ENCODE measurements around the gene HIBADH. TPM values are rescaled to one million over a fixed set of nuclear protein-coding genes. Genes with fewer than 3 reads are reported as not detected.

HIBADH gene
- total RNA-seq (10 to 100 TPM in 3 of 5 experiments, 1 to 10 TPM in 2; 8.0 to 16.5 (median 14.3) TPM), polyA plus RNA-seq (10 to 100 TPM; 44.0 to 46.2 TPM), total RNA-seq (16.8 reads per million, percentile 46 among the genes with 10 or more reads in this experiment)

DNA sequence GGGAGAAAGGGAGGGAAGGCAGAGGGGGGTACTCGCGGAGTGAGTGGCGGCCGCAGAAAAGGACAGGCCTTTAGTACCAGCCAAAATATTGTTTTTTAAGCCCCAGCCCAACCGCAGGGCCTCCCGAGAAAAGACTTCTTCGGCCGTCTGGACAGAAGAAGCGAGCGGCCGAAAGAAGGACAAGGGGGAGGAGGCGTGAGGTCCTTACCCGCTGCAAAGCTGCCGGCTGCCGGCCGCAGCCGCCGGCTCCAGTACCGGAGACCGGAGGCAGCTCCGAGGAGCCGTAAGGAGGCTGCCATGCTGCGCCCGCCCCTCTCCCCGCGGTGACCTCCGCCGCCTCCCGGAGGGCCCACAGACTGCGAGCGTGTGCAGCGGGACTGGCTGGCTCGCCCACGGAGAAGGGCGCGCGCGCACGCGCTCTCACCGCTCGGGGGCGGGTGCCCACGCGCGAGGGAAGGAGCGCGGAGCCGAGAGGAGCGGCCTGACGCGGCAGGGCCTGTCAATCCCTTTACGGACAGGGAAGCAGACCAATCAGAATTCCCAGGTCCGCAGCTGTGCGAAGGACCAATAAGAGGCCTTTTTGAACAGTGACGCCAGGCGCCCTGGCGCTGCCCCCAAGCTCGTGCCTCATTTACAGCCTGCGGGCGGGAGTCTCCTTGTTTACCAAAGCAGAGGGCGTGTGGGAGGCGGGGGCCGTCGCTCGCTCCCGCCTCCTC is at the start of gene HIBADH:
Gene HIBADH, minus strand, starts transcription at position 394 of the 716 bp plus-strand sequence. Its CDS starts 95 bp downstream, at position 299.
- Histone ChIP-seq H3K9me3 (ENCODE audit: control insufficient read depth in 2 of 3, low read length in 3 of 3) (no peaks in the 10 kb centered on the region), H3K27me3 (ENCODE audit: control insufficient read depth in 2 of 2, insufficient read depth in 2 of 2, low read length in 2 of 2) (no peaks in the 10 kb centered on the region), H3K27ac (ENCODE audit: low read depth, low read length) (peak within 1 kb of the TSS; percentile 89), H3K36me3 (ENCODE audit: control insufficient read depth in 2 of 3, insufficient read depth in 3 of 3, low read length in 3 of 3) (peaks cover 0 to 4% (median 0%) of the 10 kb centered on the region in 3 experiments), H3K4me1 (ENCODE audit: control insufficient read depth in 2 of 2, insufficient read depth in 2 of 2, low read length in 2 of 2) (peaks cover 6% of the 10 kb centered on the region in 2 donors), H3K4me3 (ENCODE audit: low read length) (peak within 1 kb of the TSS; percentile 97)
- ATAC-seq (peak; percentile 97), DNase-seq (peak; percentile 94 to 99 (median 97))
- ChIA-PET CTCF (interaction anchor here (0.9 to 1.6 kb wide), 6 partner anchors 26 to 358 kb away, joined by 3 to 5 read pairs (median 4); no protein-coding TSS in a partner anchor), POLR2A (interaction anchor here (0.6 to 2.8 kb wide), 8 partner anchors 12 to 1474 kb away, joined by 3 to 42 read pairs (median 4); partner anchors contain the start of gene TAX1BP1)
- peak within 1 kb of the TSS; percentile 84 to 97 (median 93) for H3K27ac Mint-ChIP-seq
- intact Hi-C loops (cut with micrococcal nuclease), result loop anchor here (1.0 to 10.0 kb wide), 16 partner anchors 78 to 1800 kb away; partner anchors contain the start of genes TAX1BP1 (in 2 of the 2), CBX3 (in 1 of the 2), HNRNPA2B1 (in 1 of the 2) and HOXA11 (in 1 of the 2)
- H3K9me3 Mint-ChIP-seq, result no peaks in the 10 kb centered on the region
- peaks cover 0 to 40% (median 25%) of the 10 kb centered on the region in 7 donors for H3K4me1 Mint-ChIP-seq
- H3K27me3 Mint-ChIP-seq, result peaks cover 0 to 2% (median 0%) of the 10 kb centered on the region in 5 donors
- peaks cover 0 to 8% (median 0%) of the 10 kb centered on the region in 5 donors for H3K36me3 Mint-ChIP-seq
- peak within 1 kb of the TSS; percentile 81 to 92 (median 86) for H3K4me3 Mint-ChIP-seq

DNA sequence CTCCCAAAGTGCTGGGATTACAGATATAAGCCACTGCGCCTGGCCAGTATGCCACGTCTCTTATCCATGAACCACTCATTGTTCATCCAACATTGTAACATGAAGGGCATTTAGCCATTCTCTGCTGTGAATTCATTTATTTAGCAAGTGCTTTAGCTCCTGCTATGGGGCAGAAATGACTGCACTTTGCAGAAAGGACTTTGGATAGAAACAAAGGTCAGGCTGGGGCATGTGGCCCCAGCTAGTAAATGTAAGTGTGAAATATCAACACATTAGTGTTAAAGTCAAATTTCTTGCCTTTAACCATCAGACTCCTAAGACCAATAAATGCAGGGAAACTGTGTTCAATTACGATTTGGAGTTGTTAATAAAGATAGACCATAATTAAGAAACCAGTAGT is 49.5 kb upstream of the HIBADH start:
- ChIA-PET POLR2A (no interaction called here), CTCF (no interaction called here)
- Histone ChIP-seq H3K9me3 (ENCODE audit: control insufficient read depth in 2 of 3, low read length in 3 of 3) (no peaks in the 10 kb centered on the region), H3K27ac (ENCODE audit: low read depth, low read length) (no peak overlapping the region), H3K4me1 (ENCODE audit: control insufficient read depth in 2 of 2, insufficient read depth in 2 of 2, low read length in 2 of 2) (no peaks in the 10 kb centered on the region), H3K36me3 (ENCODE audit: control insufficient read depth in 2 of 3, insufficient read depth in 3 of 3, low read length in 3 of 3) (no peaks in the 10 kb centered on the region), H3K27me3 (ENCODE audit: control insufficient read depth in 2 of 2, insufficient read depth in 2 of 2, low read length in 2 of 2) (no peaks in the 10 kb centered on the region), H3K4me3 (ENCODE audit: low read length) (no peak overlapping the region)
- Mint-ChIP-seq H3K4me1 (peaks cover 0 to 1% (median 0%) of the 10 kb centered on the region in 7 donors), H3K9me3 (peaks cover 0 to 2% (median 0%) of the 10 kb centered on the region in 11 donors), H3K27me3 (peaks cover 0 to 18% (median 11%) of the 10 kb centered on the region in 5 donors), H3K27ac (no peak overlapping the region), H3K36me3 (peaks cover 0 to 4% (median 0%) of the 10 kb centered on the region in 5 donors), H3K4me3 (no peak overlapping the region)
- ATAC-seq, result no peak
- DNase-seq, result no peak
- intact Hi-C loops (cut with micrococcal nuclease), result no loop called here

DNA sequence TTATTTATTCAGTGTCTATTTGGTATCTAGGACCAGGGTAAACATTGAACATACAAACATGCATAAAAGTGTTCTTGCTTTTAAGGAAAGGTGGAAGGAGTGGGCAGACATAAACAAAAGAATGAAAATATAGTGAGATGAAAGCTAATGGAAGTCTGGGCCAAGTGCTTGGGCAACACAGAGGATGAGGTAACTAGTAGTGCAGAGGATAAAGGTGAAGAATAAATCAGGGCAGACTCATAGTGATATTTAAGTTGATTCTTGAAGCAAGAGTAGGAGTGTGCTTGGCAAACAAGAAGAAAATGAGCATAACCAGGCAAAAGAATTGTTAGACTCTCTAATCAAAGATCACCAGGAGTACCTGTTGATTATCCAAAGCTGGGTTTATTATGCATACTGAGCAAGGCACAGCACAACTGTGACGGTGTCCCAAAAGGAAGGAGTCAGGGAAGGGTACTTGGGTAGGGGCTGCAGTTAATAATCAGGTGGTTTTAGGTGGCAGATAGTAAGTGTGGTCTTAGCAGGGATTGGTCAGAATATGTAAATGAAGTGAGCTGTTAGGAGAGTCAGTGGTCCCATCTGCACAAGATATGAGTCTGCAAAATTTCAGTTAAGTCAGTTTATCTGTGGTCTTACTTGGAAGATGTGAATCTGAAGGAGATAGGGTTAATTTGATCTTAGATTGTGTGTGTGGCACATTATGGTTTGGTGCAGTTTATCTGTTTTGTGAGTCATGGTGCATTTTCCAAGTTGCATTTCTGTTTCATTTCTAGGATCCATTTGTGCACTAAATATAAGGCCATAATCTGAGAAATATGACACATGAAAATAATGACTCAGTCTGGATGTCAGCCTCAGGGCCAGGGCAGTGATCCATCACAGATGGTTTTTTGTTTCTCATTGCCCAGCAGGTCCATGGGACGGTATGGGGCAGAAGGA is 46.7 kb upstream of the HIBADH start:
- H3K36me3 ChIP-seq (ENCODE audit: control insufficient read depth in 2 of 3, insufficient read depth in 3 of 3, low read length in 3 of 3), result no peaks in the 10 kb centered on the region
- H3K27ac ChIP-seq (ENCODE audit: low read depth, low read length), result no peak overlapping the region
- ChIA-PET CTCF (interaction anchor here (0.7 kb wide), 1 partner anchor 104 kb away, joined by 4 read pairs; no protein-coding TSS in a partner anchor), POLR2A (no interaction called here)
- H3K4me3 Mint-ChIP-seq, result no peak overlapping the region
- no peaks in the 10 kb centered on the region for H3K4me1 ChIP-seq (ENCODE audit: control insufficient read depth in 2 of 2, insufficient read depth in 2 of 2, low read length in 2 of 2)
- ATAC-seq, result no peak
- H3K4me3 ChIP-seq (ENCODE audit: low read length), result no peak overlapping the region
- no peak overlapping the region for H3K27ac Mint-ChIP-seq
- H3K4me1 Mint-ChIP-seq, result peaks cover 0 to 1% (median 0%) of the 10 kb centered on the region in 7 donors
- peaks cover 0 to 2% (median 0%) of the 10 kb centered on the region in 11 donors for H3K9me3 Mint-ChIP-seq
- peaks cover 0 to 4% (median 0%) of the 10 kb centered on the region in 5 donors for H3K36me3 Mint-ChIP-seq
- intact Hi-C loops (cut with micrococcal nuclease), result no loop called here
- H3K27me3 ChIP-seq (ENCODE audit: control insufficient read depth in 2 of 2, insufficient read depth in 2 of 2, low read length in 2 of 2), result no peaks in the 10 kb centered on the region
- peaks cover 0 to 11% (median 9%) of the 10 kb centered on the region in 5 donors for H3K27me3 Mint-ChIP-seq
- no peak for DNase-seq
- H3K9me3 ChIP-seq (ENCODE audit: control insufficient read depth in 2 of 3, low read length in 3 of 3), result no peaks in the 10 kb centered on the region

DNA sequence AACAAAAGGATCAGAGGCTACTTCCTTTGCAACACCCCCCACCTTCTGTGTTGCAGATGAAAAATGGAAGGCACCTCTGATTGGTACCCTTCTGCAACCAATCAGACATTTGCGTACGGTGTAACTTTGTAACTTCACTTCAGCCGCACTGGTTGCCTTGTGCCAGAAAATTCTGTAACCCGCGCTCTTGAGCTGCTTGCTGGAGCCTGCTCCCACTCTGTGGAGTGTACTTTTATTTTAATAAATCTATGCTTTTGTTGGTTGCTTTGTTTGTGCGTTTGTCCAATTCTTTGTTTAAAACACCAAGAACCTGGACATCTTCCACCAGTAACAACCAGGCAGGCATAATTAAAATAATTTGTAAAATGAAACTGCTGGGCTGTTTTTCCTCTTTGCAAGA is 45.8 kb upstream of the HIBADH start:
- H3K36me3 ChIP-seq (ENCODE audit: control insufficient read depth in 2 of 3, insufficient read depth in 3 of 3, low read length in 3 of 3), result no peaks in the 10 kb centered on the region
- H3K4me3 Mint-ChIP-seq, result no peak overlapping the region
- intact Hi-C loops (cut with micrococcal nuclease), result no loop called here
- no peak for DNase-seq
- H3K27me3 ChIP-seq (ENCODE audit: control insufficient read depth in 2 of 2, insufficient read depth in 2 of 2, low read length in 2 of 2), result no peaks in the 10 kb centered on the region
- H3K36me3 Mint-ChIP-seq, result peaks cover 0 to 4% (median 0%) of the 10 kb centered on the region in 5 donors
- no peaks in the 10 kb centered on the region for H3K9me3 ChIP-seq (ENCODE audit: control insufficient read depth in 2 of 3, low read length in 3 of 3)
- H3K27ac Mint-ChIP-seq, result no peak overlapping the region
- H3K27me3 Mint-ChIP-seq, result peaks cover 0 to 16% (median 5%) of the 10 kb centered on the region in 5 donors
- ATAC-seq, result no peak
- H3K9me3 Mint-ChIP-seq, result peaks cover 0 to 2% (median 0%) of the 10 kb centered on the region in 11 donors
- ChIA-PET CTCF (no interaction called here), POLR2A (no interaction called here)
- H3K27ac ChIP-seq (ENCODE audit: low read depth, low read length), result no peak overlapping the region
- no peak overlapping the region for H3K4me3 ChIP-seq (ENCODE audit: low read length)
- H3K4me1 Mint-ChIP-seq, result peaks cover 0 to 1% (median 0%) of the 10 kb centered on the region in 7 donors
- H3K4me1 ChIP-seq (ENCODE audit: control insufficient read depth in 2 of 2, insufficient read depth in 2 of 2, low read length in 2 of 2), result no peaks in the 10 kb centered on the region

DNA sequence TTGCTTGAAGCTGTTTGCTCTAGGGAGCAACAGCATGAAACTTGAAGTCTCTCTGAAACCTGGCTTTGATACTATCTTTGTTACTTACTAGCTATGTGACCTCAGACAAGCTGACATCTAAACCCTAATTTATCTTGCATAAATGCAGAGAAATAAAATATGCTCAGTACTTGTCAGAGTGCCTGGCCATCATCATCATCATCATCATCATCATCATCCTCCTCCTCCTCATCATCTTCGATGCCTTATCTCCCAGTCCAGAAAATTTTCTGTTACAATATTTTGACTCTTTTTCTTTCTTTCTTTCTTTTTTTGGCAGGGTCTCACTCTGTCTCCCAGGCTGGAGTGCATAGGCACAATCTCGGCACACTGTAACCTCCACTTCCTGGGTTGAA is 42.5 kb upstream of the HIBADH start:
- H3K36me3 ChIP-seq (ENCODE audit: control insufficient read depth in 2 of 3, insufficient read depth in 3 of 3, low read length in 3 of 3), result no peaks in the 10 kb centered on the region
- no peaks in the 10 kb centered on the region for H3K36me3 Mint-ChIP-seq
- POLR2A ChIA-PET, result interaction anchor here (0.5 kb wide), 1 partner anchor 214 kb away, joined by 3 read pairs; no protein-coding TSS in a partner anchor
- H3K4me3 ChIP-seq (ENCODE audit: low read length), result no peak overlapping the region
- no peaks in the 10 kb centered on the region for H3K9me3 Mint-ChIP-seq
- H3K27me3 ChIP-seq (ENCODE audit: control insufficient read depth in 2 of 2, insufficient read depth in 2 of 2, low read length in 2 of 2), result peaks cover 0 to 5% of the 10 kb centered on the region in 2 donors
- ATAC-seq, result no peak
- H3K4me3 Mint-ChIP-seq, result no peak overlapping the region
- peaks cover 7 to 24% (median 10%) of the 10 kb centered on the region in 5 donors for H3K27me3 Mint-ChIP-seq
- intact Hi-C loops (cut with micrococcal nuclease), result no loop called here
- no peak overlapping the region for H3K27ac ChIP-seq (ENCODE audit: low read depth, low read length)
- no peaks in the 10 kb centered on the region for H3K9me3 ChIP-seq (ENCODE audit: control insufficient read depth in 2 of 3, low read length in 3 of 3)
- DNase-seq, result no peak
- H3K4me1 ChIP-seq (ENCODE audit: control insufficient read depth in 2 of 2, insufficient read depth in 2 of 2, low read length in 2 of 2), result no peaks in the 10 kb centered on the region
- H3K4me1 Mint-ChIP-seq, result no peaks in the 10 kb centered on the region
- no peak overlapping the region for H3K27ac Mint-ChIP-seq
- CTCF ChIA-PET, result interaction anchor here (1.1 kb wide), 1 partner anchor 9 kb away, joined by 3 read pairs; no protein-coding TSS in a partner anchor
